Superior temporal gyrus (tissue), 1 donor: ENCODE measurements around the gene IGSF22.

Source experiments
- DNase-seq: peaks from one replicate; pipeline ENCODE4 v3.0.0-alpha.2; 2016; ENCODE audit errors: extremely low spot score

Gene IGSF22

DNA sequence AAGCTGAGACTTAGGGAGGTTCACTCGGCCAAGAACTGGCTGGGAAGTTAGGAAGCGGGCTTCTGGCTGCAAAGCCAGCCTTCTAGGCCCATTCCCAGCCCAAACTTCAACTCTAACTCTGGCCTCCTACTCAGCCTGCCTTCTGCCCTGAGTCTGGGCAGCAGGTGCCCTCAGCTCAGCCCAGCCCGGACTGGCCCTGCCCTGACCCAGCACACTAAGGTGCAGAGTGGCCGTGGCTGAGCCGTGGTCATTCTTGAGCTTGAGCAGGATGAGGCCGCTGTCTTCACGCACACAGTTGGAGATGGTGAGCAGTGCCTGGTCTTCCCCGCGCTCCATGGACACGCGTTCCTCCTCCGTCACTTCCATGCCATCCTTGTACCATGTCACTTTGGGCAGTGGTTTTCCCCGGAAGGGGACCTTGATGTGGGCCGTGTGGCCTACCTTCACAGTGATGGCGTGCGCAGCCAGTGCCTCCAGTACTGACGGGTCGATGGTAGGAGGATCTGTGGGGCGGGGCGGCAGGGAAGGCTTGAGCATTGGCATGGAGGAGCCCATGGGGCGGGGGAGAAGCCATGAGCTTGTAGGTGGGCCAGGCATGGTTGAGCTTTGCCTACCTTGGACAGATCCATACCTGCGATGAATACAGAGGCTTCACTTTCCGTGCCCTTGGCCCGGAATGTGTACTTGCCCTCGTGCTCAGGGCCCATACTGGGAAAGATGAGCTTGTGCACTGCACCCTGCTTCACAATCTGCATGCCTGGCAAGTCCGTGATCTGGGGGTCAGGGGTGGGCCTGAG lies 12.1 kb downstream of the IGSF22 start:
- DNase-seq: no peak

DNA sequence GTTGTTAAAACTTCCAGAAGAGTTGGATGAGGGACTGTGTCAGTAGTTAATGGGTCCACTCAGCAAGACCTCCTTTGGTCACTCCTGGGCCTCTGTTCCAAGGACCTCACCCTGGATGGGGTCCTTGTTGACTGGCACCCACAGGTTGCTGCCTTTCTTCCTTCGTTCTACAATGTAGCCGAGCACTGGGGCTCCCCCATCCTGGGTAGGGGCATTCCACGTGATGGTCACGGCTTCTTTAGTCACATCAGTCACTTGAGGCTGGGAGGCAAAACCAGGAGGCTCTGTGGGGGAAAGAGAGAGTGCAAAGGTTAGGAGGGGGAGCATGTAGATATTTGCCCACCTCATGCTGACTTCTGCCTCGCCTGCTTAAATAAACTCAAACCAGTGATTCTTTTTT lies 15.4 kb downstream of the IGSF22 start:
- DNase-seq: no peak

- no peak for DNase-seq
Observed at GRCh38 chr11:18709414-18709813, 16.6 kb downstream of the IGSF22 start.

GRCh38 chr11:18707811-18708340 lies 18.1 kb downstream of the IGSF22 start:
- no peak for DNase-seq

DNA sequence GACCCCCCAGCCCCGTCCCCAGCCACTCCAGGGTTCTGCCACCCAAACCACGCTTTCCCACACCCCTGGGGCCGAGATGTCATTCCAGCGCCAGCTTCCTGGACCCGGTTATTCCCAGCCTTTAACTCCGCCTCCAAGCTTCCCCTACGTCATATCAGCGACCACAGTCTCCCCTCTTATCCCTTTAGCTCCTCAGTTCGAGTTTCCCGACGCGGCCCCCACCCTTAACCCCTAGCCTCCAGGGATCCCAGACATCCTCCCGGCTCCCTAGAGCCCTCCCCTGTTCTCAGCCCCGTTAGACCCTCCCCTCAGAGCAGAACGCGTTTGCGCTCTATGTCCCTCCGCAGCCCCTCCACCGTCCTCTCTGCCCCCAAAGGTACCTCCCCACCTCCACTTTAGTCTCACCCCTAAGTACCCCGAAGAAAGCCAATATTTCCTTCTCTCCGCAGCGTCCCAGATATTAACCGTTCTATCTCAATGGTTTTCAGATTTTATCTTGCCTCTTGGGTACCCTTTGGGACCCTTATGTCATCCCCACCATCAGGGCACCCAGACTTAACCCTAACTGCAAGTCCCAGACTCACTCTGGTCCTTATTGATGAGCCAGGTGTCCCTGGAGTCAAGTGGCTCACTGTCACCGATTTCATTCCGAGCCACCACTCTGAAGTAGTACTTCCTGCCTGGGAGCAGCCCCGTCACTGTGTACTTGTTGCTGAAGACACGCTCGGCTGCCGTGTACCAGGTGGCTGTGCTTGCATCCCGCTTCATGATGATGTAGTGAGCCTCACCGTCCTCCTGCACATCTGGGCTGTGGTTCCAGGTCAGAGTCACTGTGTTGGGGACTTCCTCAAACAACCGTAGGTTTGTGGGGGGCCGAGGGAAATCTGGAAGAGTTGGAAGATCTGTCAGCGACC lies 19.4 kb downstream of the IGSF22 start:
- DNase-seq: peak; percentile 47

GRCh38 chr11:18705651-18706281 lies 20.2 kb downstream of the IGSF22 start:
- no peak for DNase-seq

GRCh38 chr11:18704698-18705097 lies 21.3 kb downstream of the IGSF22 start:
- peak; percentile 60 for DNase-seq

DNA sequence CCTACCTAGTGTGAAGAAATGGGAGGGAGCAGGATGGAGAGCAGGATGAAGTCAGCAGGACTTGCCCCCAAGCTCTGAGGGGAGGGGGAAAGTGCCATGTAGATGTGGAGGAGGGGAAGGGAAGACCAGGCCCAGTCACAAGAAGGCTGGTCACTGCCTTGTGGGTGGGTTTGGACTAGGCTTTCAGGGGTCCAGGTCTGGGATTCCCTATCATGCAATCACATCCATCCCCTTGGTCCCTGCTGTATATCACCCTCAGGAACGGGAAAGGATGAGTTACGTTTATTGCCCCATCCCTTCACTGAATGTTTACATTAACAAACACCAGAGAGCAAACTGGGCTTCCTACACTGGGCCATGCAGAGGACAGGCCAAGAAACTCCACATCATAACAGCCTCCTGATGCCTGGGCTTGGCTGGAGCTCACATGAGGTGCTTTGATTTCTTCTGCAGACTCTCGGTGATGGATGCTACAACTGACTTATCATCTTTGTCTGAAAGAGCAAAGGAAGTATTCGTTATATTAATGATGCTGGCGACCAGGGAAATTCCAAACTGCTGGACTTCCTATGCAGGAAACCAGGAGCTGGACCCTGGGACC lies 21.8 kb downstream of the IGSF22 start:
- no peak for DNase-seq

DNA sequence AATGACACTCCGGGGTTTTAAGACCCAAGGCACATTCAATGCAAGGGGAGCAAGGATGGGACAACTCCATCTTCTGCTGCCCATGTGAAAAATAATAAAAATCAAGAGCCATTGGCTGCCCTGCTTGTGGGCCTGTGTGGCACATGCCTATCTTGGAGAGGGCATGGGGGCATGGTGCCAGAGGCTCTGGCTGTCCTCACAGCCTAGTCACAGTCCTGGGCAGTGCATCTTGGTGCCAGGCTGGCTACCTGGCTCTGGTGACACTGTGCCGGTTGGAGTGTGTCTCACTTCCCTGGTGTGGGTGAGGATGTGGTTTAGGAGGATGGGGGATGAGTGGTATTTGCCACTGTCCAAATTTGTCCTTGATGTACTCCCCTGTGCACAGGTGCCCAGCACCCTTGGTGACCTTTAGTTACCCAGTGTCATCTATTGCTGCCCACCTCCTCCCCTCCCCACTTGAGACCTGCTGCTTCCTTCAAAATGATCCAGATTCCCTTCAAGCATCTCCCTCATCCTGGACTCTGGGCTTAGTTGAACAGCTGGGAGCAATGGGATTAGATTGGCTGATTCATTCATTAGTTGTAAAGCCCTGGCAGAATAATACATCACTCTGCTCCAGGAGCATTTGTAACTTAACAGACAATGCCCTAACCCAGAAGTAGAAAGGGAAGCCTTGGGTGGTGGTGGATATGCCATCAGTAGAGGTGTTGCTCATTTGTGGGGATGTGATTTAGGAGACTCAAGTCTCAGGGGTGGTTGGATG lies 22.8 kb downstream of the IGSF22 start:
- DNase-seq: no peak

- no peak for DNase-seq
Observed at GRCh38 chr11:18701614-18702216, 24.3 kb downstream of the IGSF22 start.

GRCh38 chr11:18700872-18701271 lies 25.1 kb downstream of the IGSF22 start:
- no peak for DNase-seq

- DNase-seq: no peak
Observed at GRCh38 chr11:18700375-18700774, 25.6 kb downstream of the IGSF22 start.

GRCh38 chr11:18699848-18700261 lies 26.1 kb downstream of the IGSF22 start:
- DNase-seq: peak; percentile 36

GRCh38 chr11:18699269-18699596 lies 26.8 kb downstream of the IGSF22 start:
- no peak for DNase-seq

GRCh38 chr11:18698341-18699268 lies 27.4 kb downstream of the IGSF22 start, which contains the start of gene TMEM86A:
TSS of gene TMEM86A (plus strand) at chr11:18698779. CDS start at chr11:18698887, 108 bp downstream.
- peak; percentile 84 for DNase-seq

DNA sequence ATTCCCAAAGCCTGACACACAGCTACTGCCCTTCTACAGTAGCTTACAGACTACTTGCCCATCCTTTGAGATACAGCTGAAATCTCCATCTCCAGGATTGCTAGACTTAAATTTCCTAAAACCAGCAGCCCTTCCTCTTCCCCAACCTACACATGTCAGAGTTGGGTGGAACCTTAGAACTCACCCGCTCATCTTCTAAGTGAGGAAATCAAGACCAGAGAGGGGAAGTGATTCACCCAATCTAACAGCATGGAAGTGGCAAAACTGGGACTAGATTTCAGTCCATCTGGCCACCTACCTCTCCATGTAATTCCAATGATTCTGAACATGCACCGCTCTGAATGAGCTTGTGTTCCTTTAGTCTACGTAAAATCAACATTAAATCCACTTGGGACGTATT lies 28.4 kb downstream of the IGSF22 start:
- no peak for DNase-seq

GRCh38 chr11:18696638-18697225 lies 29.3 kb downstream of the IGSF22 start:
- DNase-seq: no peak

DNA sequence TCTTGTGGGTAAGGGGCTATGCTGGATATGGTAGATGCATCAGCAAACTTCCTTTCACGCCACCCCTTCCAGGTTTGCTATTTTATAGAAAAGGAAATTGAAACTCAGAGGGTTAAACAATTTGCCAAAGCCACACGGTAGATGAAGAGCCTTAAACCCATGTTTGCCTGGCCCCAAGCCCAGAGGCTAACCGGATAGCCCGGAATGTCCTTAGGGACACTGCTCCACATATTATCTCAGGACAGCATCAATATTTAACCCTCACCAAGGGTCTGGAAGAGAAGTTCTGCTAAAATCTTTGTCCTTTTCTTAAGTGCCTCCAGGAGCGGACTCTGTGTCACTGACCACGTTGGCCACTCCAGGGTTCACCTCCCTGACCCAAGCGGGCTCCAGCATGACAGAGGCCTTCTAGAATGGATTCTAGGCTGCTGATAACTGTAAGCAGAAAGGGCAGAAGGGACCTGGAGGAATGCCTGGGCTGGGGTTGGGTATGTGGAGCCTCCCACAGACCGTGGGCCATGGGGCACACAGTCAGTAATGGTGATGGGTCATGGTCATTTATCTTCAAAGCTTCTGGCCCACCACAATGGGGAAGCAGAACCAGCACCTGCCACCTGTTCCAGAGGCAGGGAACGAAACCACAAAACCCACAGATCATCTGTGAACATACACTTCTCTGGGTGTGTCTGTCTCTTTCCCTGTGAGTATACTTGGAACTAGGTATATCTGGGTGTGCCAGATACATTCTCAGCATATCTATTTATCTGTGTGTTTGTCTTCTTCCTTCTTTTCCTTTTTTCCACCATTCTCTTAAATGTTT lies 32.8 kb downstream of the IGSF22 start:
- DNase-seq: no peak
